ENCODE data around the gene TYRO3.
A peak's percentile ranks its signal among the peaks of the same experiment; 100 is the strongest.
"Not testable (repeated sequence)": the region's sequence is repeated elsewhere in the genome, so short reads cannot be mapped to it uniquely, and the experiment has no call there.

TYRO3 gene

GRCh38 chr15:41575282-41575681 lies 16.3 kb downstream of the TYRO3 start:
- DNase-seq, result no peak

DNA sequence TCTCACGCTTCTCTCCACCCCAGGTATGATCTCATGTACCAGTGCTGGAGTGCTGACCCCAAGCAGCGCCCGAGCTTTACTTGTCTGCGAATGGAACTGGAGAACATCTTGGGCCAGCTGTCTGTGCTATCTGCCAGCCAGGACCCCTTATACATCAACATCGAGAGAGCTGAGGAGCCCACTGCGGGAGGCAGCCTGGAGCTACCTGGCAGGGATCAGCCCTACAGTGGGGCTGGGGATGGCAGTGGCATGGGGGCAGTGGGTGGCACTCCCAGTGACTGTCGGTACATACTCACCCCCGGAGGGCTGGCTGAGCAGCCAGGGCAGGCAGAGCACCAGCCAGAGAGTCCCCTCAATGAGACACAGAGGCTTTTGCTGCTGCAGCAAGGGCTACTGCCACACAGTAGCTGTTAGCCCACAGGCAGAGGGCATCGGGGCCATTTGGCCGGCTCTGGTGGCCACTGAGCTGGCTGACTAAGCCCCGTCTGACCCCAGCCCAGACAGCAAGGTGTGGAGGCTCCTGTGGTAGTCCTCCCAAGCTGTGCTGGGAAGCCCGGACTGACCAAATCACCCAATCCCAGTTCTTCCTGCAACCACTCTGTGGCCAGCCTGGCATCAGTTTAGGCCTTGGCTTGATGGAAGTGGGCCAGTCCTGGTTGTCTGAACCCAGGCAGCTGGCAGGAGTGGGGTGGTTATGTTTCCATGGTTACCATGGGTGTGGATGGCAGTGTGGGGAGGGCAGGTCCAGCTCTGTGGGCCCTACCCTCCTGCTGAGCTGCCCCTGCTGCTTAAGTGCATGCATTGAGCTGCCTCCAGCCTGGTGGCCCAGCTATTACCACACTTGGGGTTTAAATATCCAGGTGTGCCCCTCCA lies 19.1 kb downstream of the TYRO3 start:
- DNase-seq, result no peak

DNA sequence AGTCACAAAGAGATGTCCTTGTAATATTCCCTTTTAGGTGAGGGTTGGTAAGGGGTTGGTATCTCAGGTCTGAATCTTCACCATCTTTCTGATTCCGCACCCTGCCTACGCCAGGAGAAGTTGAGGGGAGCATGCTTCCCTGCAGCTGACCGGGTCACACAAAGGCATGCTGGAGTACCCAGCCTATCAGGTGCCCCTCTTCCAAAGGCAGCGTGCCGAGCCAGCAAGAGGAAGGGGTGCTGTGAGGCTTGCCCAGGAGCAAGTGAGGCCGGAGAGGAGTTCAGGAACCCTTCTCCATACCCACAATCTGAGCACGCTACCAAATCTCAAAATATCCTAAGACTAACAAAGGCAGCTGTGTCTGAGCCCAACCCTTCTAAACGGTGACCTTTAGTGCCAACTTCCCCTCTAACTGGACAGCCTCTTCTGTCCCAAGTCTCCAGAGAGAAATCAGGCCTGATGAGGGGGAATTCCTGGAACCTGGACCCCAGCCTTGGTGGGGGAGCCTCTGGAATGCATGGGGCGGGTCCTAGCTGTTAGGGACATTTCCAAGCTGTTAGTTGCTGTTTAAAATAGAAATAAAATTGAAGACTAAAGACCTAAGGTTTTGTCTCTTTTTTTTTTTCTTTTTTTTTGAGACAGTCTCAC lies 19.8 kb downstream of the TYRO3 start:
- no peak for DNase-seq

GRCh38 chr15:41581110-41581509 lies 22.1 kb downstream of the TYRO3 start:
- DNase-seq, result no peak

DNA sequence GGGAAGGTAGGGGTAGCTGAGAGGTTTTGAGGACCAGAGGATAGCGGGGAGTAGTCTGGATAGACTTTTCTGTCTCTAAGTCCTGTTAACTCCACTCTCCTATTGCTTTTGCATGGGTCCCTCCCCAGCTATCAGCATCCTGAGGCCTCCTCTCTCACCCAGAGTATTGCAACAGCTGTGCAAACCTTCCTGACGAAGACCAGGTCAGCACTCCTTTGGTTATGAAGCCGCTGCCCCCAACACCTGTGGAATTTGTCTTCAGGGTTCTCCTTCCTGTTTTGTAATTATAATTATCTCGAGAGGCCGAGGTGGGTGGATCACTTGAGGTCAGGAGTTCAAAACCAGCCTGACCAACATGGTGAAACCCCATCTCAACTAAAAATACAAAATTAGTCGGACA lies 24.8 kb downstream of the TYRO3 start:
- DNase-seq, result no peak

- no peak for DNase-seq
Observed at GRCh38 chr15:41584636-41585126, 25.7 kb downstream of the TYRO3 start.

DNA sequence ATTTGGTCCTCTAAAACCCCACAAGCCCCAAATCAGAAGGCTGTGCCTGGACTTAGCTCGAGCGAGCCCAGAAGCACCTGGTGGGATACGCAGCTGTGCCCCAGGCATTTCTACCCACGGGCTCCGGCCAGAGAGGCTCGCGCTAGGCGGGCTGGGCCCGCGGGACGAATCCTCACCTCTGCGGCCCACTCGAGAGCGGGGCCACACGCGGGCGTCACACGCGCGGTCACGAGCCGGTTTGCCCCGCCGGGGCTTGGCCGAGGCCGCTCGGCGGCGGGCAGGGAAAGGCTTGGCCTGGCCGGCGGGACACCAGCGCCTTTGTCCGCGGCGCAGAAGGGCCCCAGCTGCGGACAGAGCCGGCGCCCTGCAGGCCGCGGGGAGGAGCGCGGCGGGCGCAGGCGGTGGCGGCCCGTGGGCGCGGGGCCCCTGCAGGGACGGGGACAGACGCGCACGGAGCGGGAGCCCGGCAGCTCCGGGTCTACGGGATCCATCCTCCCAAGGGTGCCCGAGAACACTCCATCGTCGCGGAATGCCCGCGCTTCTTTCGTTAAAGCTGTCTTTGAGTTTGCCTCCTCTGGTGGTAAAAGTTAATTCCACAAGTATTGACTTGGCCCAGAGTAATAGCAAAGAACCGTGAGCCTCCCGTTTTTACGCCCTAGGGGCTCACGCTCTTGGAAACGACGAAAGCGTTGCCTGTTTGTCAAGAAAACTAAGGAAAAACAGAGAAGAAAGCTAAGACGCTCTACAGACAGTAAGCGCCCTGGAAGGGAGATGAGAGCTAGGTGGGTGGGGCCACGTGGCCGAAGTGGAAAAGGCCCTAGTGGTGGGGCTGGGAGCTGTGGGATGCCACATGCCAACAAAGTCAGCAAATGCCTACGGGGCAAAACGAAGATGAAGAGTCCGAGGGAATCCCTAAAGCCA lies 26.4 kb downstream of the TYRO3 start:
- DNase-seq, result peak; percentile 1

GRCh38 chr15:41586531-41587282 lies 27.7 kb downstream of the TYRO3 start:
- DNase-seq, result not testable (repeated sequence)

GRCh38 chr15:41589018-41589417 lies 30.0 kb downstream of the TYRO3 start:
- DNase-seq, result not testable (repeated sequence)

GRCh38 chr15:41589571-41589970 lies 30.6 kb downstream of the TYRO3 start:
- DNase-seq, result not testable (repeated sequence)

GRCh38 chr15:41591217-41591616 lies 32.2 kb downstream of the TYRO3 start:
- DNase-seq, result not testable (repeated sequence)

DNA sequence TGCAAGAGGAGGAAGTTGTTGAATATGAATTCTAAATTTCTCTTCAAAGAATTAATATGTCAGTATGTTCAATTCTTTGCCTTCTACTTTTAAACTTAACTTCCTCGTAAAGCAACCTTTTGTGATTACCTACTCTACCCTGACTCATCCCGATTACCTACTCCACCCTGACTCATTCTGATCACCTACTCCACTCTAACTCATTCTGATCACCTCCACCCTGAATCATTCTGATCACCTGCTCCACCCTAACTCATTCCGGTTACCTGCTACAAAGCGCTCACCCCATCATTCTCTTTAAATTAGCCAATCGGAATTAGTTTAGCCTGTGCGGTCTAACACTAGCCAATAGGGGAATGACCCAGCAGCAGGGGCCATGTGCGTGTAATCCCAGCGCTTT lies 33.7 kb downstream of the TYRO3 start:
- DNase-seq, result not testable (repeated sequence)

GRCh38 chr15:41594801-41595746 lies 36.1 kb downstream of the TYRO3 start:
- no peak for DNase-seq

DNA sequence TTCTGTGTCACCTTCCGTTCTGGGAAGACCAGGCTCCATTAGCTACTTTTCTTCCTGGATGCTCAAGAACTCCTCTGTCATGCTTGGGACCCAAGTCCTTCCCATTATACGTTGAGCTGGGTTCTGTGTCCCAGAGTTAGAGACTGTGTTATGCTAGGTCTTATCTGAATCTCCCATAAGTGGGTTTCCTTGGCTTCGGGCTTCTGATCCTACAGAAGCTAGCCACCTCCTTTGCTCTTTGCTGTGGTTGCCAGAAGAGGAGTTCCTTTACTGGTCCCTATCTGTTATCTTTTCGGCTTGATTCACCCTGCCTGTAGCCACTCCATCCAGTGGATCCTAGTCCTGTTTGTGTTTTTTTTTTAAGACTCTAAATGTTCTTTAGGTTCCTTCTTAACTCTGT lies 38.0 kb downstream of the TYRO3 start:
- no peak for DNase-seq

- no peak for DNase-seq
Observed at GRCh38 chr15:41597787-41598186, 38.8 kb downstream of the TYRO3 start.

DNA sequence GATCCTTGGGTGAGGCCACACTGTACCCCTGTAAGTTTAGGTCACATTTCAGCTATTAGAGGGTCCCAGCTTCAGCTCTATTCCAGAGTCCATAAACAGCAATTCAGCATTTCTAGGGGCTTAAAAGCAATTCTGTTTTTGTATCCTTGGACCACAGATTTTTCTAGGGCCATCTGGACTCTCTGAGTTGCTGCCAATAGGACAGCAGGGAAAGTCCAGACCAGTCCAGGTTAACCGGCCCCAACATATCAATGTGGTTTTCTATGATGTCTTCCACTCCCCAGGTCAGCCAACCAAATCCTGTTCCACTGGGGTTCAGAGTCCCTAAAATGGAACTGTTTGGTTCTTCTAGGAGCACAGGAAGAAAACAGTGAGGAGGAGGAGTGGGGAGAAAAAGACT lies 40.0 kb downstream of the TYRO3 start:
- no peak for DNase-seq

DNA sequence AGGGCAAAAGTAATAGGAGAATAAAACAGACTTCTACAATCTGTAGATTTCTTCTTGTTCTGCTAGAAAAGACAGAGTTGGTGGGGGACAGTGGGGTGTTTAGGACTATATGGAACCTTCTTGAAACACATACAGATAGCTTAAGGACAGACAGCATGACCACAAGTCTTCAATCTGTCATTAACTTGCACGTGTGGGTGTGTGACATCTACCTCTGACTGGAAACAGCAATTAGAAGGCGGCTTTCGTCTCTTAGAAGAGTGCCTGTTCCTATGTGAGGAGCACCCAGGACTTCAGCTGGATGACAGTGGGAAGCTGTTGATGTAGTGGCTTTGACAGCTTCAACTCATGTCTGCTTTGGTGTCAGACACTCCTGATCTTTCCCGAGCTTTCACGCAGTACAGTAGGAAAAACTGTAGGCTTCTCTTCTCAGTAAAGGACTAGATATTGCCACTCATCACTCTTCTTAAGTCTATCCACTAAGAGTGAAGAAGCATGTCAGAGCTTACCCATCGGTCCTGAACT lies 44.5 kb downstream of the TYRO3 start:
- no peak for DNase-seq

DNA sequence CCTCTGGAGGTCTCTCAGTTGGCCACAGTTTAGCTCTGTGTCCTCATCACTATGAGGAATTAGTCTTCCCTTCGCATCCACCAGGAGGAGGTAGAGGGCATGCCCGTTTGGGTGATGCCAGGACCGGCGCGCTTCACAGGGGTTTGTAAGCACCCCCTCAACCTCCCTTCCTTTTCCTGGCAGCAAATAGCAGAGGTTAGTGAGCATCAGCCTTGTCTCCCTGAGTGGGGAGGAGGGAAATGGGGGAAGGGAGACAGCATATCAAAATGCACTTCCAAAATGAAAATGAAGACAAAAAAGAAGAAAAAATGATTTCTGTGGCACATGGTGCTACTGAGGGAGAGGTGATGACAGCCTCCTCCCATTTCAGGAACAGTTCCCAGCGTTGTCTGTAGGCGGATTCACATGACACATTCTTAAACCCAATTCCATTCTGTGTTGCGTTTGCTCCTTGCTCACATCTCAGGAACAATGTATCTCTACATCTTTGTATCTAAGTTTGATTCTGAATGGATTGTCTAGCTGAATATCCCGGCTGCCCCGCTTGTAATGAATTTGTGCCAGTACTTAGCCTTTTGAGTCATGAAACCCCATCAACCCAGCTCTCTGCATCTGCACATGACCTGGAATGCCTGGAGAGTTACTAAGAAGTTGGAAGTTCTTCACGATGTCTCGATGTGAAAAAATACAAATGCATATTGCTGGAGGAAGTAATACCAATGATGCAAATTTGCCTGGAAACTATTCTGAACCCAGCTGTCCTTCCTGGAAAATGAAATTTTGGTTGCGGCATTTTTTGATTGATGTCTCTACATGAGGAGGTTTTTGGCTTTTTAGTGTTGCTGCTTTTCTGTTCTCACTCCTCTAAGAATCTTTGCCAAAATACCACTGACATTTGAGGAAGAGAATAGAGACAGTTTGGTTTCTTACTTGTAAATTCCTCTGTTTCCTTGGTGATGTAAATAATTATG lies 45.2 kb downstream of the TYRO3 start:
- peak; percentile 37 for DNase-seq

- no peak for DNase-seq
Observed at GRCh38 chr15:41605566-41605965, 46.6 kb downstream of the TYRO3 start.

DNA sequence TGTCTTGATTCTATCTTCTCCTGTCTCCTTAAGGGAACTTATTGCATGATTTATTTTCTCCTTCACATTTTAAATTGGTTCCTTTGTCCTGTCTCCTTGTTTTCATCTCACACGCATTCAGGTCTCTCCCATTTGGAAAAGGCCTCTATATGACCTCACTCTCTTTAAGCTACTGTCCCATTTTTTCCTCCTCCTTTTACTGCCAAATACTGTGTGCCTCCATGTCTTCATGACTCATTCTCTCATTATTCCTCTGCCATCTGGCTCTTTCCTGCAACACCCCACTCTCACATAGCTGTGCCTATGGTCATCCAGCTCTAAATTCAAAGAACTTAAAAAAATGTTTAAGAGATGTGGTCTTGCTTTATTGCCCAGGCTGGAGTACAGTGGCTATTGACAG lies 48.0 kb downstream of the TYRO3 start:
- no peak for DNase-seq
